HG03354 (cell line): ENCODE data around the gene TMEM181.
"Not testable (repeated sequence)": the region's sequence is repeated elsewhere in the genome, so short reads cannot be mapped to it uniquely, and the experiment has no call there.

Source experiments
- ATAC-seq: cut with Tn5 transposase; IDR thresholded peaks from one replicate; pipeline ENCODE4 v1.9.1; 2021; ENCODE audit warnings: mild to moderate bottlenecking; ENCODE audit not compliant: unreplicated experiment, poor library complexity, severe bottlenecking

TMEM181 gene

DNA sequence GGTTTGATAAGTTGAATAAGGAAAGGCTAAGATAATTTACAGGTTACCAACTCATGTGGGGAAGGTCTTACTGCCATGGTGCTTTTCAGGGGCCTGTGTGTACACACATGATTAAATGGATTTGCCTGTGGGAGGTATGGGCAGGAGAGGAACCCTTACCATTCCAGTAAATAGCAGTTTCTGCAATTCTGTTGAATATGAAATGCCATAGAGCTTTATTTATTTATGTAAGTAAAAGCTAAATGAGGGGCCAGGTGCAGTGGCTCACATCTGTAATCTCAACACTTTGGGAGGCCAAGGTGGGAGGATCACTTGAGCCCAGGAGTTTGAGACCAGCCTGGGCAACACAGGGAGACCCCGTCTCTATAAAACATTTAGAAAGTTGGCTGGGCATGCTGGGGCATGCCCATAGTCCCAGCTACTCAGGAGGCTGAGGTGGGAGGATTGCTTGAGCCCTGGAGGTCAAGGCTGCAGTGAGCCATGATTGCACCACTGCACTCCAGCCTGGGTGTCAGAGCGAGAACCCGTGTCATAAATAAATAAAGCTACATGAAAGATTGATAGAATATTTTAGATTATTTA is 72.7 kb downstream of the TMEM181 start:
- ATAC-seq, result not testable (repeated sequence)

DNA sequence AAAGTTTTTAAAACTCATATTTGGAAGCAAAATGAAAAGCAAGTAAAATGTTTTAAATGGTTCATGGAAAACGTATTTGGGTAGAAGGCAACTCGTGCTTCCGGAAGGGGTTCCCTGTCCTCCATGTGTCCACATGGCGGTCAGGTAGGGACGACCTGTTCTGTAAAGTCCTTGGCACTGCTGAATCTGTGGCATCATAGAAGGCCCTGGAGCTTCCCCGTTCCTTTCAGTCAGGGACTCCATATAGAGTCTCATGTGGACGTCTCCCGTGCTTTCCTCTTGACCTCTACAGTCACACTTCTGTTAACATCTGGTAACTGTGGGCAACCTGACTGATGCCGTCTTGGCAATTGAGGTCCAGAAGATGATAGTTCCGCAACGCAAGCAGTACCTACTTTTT is 73.2 kb downstream of the TMEM181 start:
- no peak for ATAC-seq

DNA sequence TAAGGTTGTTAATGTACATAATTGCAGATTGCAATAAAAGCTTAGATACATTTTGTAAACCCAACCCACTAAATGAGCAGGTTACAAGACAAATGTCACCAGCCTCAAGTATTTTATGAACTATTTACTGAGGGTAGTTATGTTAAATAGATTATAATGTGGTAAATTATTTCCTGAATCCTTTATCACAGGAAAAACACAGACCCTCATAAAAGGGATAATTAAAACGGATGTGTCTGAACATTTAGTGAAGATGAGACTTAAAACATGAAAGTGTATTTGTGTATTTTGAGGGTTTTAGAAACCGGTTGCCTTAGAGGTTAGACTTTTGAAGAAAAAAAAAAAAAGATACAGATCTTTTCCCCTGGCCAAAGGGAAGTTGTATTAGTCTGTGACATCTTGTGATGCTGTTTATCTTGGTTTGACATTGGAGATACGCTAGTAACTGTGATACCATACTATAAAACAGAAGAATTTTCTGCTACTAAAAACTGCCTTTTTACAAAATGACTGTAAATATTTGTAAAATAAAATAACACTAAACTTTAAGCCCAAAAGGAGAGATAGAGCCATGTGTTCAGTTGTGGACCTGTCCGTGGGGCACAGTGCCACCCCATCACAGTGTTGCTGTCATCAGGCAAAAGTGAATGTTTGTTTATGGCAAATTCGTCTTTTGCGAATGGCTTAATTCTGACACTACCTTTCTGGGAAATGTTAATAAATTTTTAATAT is 75.0 kb downstream of the TMEM181 start:
- ATAC-seq, result no peak

DNA sequence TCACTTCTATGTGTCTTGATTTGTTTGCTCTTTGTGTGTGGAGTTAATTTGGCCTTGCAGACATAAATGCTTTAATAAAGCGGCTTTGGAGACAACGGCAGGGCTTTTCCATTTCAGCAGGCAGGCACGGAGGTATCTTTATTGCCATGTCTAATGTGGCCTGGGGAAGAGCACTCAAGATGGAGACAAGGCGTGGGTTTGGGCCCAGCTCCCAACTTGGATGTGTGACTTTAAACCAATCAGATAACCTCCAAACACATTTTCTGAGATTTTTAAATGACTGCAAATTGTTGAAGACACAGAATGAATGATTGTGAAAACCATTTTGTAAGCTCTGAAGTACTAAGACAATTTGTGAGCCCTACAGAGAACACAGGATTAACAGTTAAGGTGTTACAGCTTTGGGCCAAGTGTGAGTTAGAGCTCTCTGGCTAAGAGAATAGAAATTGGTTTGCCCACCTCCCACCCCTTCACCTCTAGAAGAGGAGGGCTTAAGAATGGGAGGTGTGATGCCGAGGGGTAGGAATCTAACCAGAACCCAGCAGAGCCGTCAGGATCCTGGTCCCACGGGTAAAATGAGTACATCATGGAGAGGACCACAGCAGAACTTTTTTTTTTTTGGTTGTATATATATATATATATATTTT is 75.7 kb downstream of the TMEM181 start:
- ATAC-seq, result no peak

- no peak for ATAC-seq
Observed at GRCh38 chr6:158636778-158637177, 76.9 kb downstream of the TMEM181 start.

DNA sequence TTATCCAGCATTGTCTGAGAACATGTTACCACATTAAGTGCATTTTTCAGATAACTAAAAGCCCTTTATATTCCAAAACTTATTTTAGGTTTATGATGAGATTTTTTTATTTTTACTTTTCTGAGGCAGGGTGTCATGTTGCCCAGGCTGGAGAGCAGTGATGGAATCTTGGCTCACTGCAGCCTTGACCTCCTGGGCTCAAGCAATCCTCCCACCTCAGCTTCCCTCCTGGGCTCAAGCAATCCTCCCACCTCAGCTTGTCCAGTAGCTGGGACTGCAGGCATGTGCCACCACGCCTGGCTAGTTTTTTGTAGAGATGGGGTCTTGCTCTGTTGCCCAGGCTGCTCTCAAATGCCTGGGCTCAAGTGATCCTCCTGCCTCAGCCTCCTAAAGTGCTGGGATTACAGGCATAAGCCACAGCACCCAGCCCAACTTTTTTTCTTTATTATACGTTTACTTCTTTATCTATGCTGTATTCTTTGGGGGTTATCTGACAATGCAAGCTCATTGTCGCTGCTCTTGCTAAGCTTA is 78.5 kb downstream of the TMEM181 start:
- no peak for ATAC-seq

- no peak for ATAC-seq
Observed at GRCh38 chr6:158639056-158639455, 79.2 kb downstream of the TMEM181 start.

DNA sequence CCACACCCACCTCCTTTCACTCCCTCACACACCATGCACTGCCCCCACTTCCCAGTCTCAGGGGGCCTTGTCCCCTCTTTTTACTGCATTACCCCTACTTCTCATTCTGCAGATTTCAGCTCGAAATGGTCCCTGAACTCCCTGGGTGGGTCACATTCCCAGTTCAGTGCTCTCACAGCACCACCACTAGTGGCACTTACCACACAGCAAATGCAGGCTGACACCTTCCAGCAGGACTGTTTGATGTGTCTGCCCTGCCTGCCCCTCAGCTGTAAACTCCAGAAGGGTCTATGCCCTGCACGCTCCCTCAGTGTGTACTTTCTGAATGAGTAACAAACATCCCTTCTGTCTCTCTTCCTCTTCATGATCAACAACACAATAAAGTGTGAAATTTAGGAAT is 80.6 kb downstream of the TMEM181 start:
- no peak for ATAC-seq

DNA sequence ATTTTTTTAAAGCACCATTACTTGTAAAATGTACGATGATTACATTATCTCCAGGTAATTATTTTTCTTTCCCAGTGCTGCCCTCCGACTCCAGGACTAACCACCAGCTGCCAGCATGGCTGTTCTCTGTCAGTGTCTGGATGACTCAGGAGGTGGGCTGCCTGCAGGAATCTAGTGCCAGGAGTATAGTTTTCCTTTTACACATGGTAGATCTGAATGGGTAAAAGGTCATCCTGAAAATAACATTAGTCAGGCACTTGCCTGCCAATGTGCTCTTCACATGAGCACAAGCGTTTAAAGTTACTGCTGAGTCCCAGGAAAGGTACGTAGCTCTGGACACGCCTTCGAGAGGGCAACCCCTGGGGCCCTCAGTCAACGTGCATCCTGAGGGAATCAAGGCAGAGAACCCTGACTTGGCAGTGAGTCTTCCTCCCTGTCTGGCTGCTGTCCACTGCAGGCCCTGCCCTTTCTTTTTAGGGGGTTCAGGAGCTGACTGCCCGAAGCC is 82.3 kb downstream of the TMEM181 start:
- no peak for ATAC-seq

DNA sequence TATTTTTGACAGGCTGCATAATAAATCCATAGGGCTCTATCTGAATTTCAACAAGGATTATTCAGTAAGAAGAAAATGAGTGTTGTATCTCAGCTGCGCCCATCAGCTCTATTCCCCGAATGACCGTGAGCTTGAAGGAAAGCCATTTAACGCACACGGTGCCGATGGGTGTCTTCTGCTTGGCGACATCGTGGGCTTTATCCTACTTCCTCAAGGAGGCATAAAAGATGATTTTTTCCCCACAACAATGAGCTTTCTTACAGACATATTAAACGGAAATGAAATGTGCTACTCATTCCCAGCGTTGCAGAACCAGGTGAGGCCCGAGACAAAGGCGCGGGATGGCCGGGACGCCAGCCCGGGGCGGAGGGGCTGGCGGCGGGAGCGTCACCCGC is 83.9 kb downstream of the TMEM181 start:
- ATAC-seq, result no peak

DNA sequence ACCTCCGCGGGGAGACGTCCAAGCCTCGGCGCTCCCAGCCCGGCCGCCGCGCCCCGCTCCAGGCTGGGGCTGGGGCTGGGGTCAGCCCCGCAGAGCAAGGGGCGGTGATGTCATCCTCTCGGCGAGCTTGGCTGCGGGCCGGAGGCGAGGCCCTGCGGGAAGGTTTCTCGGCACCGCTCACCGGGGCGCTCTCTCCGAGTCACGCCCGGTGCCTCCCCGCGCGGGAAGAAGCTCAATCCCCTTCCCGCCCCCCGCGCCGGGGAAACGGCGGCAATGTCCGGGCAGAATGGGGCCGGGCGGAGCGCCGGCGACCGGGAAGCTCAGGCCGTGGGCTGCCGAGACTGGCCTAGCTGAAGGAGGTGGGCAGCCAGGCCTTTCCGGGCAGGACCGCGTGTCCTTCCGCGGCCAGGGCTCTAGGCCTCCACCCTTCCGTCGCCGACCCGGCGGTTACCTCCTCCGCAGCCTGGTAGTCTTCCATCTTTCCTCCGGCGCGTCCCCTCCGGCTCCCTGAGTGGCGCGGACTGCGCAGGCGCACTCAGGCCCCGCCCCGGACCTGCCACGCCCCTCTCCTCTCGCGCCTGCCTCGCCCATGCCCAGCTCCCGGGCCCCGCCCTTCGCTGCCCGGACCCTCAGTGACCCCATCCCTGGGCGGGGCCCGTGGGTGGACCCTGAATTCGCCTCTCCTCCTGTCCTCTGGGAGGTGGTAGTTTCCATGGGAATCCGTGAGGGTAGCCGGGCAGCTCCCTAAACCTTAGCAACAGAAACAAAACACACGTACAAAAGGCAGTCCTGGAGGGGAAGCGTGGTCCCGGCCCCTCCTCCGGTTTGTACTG is 84.6 kb downstream of the TMEM181 start, which contains the start of gene DYNLT1:
TSS of gene DYNLT1 (minus strand) at position 513 of the 833 bp plus-strand sequence. CDS start at position 478, 35 bp downstream.
- ATAC-seq, result peak; percentile 64

GRCh38 chr6:158645064-158646022 is 85.5 kb downstream of the TMEM181 start:
- ATAC-seq, result no peak

DNA sequence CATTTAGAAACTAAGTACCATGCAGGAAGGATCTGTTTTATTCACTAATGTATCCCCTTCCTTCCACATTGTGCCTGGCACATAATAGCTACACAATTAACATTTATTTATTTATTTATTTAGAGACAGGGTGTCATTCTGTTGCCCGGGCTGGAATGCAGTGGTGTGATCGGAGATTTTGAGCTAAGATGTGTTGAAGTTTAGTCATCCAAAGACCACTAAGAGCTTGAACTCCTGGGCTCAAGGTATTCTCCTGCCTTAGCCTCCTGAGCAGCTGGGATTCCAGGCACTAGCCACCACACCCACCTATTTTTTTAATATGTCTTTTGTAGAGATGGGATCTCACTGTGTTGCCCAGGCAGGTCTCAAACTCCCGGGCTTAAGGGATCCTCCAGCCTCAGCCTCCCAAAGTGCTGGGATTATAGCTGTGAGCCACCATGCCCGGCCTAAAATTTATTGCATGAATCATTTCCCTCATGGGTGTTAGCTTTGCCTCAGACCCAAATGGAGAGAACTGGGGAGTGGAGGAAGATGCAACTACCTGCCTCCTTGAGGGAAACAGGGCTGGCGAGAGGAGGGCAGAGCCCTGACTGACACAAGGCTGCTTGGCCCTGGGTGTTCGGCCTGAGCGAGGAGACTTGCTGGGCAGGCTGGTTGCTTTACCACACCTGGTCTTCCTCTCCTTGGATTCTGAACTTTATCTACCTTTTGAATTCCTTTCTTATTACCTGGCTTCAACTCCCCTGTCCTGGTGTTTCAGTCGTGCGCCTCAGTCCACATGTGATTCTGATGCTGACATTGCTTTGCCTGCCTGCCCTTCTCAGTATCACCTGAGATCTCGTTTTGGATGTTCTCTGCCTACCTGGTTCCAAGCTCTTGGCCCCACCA is 86.4 kb downstream of the TMEM181 start:
- no peak for ATAC-seq

DNA sequence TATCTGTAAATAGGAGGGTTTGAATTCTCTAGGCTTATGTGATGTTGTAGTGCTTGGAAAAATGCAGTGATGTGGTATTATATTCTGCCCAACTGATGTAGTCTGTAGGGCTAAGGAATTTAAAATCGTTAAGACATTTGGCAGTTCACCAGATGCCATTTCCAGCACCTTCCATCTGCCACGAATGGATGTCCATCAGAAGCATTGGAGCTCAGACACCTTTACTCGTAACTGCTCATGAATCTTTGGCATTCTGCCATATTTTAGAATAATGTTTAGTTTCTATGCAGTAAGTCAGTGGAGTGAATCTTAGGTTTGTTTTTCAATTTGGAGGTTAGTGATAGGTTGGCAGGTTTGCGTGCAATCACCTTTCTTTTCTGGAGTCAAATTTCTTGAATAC is 87.6 kb downstream of the TMEM181 start:
- ATAC-seq, result no peak

DNA sequence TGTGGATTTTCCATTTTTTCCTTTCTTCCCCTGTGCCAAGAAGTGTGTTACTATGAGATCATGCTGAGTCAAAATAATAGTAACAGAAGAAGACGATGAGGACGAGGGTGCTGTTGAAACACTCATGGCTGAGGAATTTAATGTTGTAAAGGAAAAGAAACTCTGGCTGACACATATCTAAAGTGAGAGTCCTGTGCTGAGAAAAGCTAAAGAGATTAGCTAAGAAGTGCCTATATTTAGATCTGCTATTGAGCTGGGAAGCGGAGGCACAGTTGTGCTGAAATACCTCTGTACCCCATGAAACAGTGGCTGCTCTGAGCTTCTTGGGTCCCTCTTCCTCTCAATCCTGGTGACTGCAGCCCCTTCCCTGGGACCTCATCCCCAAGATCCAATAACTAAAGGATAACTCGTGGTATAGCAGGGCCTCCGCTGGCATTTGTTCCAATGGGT is 88.8 kb downstream of the TMEM181 start:
- peak; percentile 21 for ATAC-seq

DNA sequence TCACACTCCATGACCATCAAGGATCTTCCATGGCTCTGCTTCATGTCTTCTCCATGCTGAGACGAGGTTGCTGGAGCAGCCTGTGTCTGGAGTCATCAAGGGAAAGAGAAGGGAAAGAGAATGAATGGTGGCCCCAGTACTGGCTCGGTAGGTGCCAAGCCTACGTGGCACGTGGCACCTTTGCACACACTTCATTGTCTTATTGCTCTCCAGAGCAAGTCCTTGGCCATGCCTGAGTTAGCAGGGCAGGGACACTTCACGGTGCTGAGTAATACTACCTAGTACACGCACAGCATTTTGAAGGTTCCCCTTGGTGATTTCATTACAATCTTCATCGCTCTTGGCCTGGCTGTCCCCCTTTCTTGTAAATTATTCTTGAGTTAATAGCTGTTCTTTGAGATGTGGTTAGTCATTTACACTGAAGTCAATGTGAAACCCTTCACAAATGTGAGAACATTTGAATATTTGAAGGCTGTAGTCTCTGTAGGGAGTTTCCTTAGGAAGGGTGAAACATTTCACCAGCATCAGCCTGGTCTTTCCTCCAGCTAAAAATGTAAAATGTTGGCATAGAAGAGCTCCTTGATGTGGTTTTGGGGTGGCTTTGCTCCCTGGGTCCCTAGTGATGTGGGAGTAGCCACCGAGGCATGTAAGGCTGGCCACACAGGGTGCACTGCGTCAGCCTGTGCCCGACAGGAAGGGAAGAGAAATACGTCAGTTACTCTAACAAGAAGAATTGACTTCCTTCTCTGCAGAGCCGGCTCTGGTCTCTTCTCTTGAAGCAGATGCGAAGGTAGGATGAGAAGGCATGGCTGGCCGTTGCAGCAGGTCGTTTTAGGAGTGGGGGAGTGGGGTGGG is 89.6 kb downstream of the TMEM181 start, which contains the start of gene SYTL3:
TSS of gene SYTL3 (plus strand) at position 766 of the 855 bp plus-strand sequence. CDS start 13,215 bp downstream, outside the sequence.
- peak; percentile 51 for ATAC-seq
